NCI-H2081 (cell line): Measurements from ENCODE around the gene H1-8.
"Not testable (repeated sequence)": the region's sequence is repeated elsewhere in the genome, so short reads cannot be mapped to it uniquely, and the experiment has no call there.

Source experiments
- DNase-seq, 2 experiments: peaks; one replicate each; lab custom pipeline; 2025; lab: John Stamatoyannopoulos, UW

The H1-8 gene

DNA sequence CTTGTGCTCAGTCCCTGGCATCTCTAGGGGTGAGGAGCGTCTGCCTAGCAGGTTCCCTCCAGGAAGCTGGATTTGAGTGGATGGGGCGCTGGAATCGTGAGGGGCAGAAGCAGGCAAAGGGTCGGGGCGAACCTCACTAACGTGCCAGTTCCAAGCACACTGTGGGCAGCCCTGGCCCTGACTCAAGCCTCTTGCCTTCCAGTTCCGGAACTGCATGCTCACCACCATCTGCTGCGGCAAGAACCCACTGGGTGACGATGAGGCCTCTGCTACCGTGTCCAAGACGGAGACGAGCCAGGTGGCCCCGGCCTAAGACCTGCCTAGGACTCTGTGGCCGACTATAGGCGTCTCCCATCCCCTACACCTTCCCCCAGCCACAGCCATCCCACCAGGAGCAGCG lies 9.6 kb upstream of the H1-8 start:
- no peak for DNase-seq

DNA sequence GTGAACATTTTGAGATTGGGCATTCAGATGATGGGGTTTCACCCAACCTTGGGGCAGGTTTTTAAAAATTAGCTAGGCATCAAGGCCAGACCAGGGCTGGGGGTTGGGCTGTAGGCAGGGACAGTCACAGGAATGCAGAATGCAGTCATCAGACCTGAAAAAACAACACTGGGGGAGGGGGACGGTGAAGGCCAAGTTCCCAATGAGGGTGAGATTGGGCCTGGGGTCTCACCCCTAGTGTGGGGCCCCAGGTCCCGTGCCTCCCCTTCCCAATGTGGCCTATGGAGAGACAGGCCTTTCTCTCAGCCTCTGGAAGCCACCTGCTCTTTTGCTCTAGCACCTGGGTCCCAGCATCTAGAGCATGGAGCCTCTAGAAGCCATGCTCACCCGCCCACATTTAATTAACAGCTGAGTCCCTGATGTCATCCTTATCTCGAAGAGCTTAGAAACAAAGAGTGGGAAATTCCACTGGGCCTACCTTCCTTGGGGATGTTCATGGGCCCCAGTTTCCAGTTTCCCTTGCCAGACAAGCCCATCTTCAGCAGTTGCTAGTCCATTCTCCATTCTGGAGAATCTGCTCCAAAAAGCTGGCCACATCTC lies 8.4 kb upstream of the H1-8 start:
- no peak for DNase-seq

DNA sequence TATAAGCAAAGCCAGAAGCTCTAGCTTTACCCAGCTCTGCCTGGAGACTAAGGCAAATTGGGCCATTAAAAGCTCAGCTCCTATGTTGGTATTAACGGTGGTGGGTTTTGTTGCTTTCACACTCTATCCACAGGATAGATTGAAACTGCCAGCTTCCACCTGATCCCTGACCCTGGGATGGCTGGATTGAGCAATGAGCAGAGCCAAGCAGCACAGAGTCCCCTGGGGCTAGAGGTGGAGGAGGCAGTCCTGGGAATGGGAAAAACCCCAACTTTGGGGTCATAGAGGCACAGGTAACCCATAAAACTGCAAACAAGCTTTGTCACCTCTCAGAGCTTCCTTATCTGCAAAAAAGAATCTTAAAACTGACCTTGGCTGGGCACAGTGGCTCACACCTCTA lies 7.9 kb upstream of the H1-8 start:
- DNase-seq, result no peak

DNA sequence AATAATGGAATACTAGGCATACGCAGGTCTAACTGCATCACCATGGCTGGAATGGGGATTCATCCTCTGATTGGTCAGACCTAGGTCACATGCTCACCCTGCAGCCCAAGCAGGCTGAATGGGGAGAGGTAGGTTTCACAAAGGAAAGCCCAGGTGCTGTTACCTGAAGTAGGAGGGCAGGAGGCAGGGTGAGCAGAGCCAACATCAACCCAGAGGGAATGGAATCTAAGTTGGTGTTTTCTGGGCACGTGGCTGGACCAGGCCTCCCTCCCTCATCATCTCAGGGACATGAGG lies 6.7 kb upstream of the H1-8 start:
- no peak for DNase-seq

DNA sequence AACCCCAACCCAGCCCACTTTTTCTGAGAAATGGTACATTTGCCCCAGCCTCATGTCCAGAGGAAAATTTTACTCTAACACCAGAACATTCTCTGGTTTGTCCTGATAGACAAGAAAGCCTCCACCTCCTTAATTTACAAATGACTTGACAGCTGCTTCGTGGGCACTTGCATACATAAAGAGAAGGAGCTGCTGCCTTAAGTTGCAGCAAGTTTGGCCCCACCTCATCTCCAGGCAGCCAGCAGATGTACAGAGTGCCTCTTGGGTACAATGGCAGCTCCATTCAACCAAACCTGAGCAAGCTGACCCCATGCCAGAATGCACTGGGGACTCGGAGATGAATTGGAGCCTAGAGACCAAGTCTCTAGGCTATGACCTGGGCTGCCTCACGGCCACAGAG lies 6.2 kb upstream of the H1-8 start:
- no peak for DNase-seq

DNA sequence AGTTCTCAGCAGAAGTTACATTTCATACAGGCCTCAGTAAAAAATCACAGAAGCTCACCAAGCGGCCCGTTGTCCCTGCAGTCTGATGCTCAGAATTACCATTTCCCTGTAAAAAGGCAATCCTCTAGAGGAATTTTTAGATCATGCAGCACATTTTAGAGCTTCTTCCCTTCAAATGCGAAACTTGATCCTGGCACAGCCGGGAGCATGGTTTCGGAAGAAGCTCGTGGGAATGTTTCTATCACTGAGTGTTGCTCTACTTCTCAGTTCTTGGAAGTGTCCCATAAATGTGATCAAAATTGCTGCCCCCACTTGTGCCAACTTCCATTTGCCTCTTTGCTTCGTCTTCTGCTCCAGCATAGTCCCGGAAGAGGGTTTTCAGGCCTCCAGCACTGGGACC lies 3.8 kb upstream of the H1-8 start:
- DNase-seq, result no peak

DNA sequence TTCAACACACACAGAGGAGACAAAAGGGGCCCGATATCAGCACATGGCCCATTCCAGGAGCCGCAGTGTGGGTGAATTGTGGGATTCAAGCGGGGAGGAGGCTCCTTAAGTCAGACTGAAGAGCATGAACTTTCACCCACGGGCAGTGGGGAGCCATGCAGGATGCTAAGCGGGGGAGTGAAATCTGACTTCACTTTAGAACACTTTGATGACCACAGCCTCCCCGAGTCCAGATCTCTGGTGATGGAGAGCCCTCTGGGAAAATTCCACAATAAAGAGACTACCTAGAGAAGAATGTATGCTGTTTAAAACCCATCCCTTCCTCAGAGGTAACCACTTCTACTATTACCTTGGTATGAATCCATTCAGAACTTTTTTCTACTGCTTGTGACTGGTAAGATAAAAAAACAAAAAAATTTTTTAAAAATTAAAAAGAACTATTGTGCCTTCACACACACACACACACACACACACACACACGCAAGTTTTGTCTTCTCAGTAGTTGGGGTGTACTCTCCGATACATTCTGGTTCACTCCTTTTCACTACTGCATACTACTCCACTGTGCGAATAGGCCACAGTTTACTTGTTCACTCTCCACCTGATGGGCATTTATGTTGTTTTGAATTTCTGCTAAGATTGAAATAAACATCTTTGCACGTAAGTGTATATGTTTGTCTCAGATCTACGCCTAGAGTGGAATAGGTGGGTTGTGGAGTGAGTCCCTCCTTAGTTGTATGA lies 2.0 kb upstream of the H1-8 start:
- DNase-seq, result no peak

DNA sequence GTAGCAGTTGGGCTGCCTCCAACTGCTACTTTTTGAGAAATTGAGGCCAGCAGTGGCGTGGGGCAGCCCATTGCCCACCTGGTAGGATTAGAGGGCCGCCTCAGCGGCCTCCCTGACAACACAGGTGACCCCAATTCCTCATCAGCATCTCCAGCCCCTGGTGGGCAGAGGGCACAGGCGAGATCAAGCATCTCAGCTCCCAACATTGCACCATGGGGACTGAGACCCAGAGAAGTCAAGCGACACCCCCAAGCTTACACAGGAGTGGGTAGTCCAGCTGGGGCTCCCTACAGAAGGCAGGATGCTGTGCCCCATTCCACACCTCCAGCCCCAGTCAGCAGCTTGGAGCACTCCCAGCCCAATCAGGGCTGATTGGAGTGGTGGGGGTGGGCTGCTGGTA lies 228 bp upstream of the H1-8 start:
- no peak for DNase-seq

DNA sequence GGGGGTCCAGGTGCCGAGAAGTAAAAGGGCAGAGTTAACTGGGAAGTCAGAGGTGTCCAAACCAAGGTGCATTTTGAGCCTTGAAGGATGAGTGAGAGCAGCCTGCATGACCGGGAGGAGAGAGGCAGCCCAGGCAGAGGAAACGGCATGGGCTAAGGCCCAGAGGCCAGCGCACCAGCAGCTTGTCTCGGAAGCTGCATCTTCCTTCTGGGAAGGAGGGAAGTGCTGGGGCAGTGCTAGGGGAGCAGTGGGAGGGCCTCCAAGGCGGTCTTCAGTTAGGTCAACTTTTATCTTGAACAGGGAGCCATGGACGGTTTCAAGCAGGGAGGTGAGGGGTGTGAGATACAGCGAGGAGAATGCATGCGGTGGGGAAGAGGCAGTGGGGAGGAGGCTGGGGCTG lies 1.0 kb downstream of the H1-8 start:
- no peak for DNase-seq

DNA sequence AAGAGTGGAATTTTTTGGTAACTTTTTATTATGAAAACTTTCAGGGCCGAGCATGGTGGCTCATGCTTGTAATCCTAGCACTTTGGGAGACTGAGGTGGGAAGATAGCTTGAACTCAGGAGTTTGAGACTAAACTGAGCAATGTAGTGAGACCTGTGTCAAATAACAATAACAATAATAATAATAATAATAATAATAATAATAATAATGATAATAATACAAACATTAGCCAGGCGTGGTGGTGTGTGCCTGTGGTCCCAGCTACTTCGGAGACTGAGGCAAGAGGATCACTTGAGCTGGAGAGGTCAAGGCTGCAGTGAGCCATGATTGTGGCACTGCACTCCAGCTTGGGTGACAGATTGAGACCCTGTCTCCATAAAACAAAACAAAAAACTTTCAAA lies 3.0 kb downstream of the H1-8 start:
- not testable (repeated sequence) for DNase-seq

DNA sequence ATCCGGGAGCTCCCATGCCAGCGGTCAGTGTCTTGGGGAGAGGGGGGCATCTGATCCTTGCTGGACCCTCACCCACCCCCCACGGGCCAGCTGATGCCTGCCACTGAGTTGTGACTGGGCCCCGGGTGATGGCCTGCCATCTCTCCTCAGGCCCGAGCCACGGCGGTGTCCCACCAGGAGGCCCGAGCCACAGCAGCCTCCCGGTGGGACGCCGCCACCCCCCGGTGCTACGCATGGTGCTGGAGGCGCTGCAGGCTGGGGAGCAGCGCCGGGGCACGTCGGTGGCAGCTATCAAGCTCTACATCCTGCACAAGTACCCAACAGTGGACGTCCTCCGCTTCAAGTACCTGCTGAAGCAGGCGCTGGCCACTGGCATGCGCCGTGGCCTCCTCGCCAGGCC lies 4.3 kb downstream of the H1-8 start:
- no peak for DNase-seq

DNA sequence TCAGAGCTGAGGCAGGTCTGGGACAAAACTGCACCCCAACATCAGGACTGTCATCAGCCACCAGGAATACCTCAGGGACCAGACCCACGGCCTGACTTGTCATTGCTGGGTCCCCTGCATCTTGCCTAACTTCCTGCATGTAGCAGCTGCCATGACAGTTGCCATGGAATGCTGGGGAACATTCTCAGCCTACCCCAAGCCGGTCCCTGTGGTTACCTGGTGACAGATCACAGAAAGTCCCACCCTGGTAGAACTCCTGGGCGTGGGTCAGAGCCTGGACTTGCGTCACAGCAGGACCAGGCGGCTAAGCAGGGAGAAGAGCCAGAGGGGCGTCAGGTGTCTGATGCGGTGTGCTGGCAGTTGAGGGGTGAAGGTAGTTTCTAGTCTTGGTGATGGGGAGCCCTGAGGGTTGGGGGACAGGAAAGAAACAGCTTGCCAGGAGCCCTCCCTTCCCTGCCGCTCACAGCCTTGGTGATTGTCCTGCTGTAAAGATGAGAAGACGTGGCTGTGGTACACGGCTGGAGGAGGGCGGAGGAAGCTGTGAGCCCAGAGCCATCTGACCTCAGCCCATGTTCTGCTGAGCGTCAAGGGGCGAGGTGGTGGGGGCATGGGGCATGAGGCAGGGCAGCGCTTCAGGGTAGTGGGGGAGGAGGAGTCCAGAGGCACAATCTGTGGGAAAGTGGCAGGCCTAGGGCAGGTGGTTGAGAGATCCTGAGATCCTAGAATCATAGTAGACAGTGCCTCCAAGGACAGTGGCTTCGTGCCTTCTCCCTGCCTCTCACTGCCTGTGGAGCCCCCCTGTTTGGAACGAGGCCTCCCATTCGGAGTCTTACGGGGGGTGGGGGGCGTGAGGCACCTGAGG lies 5.4 kb downstream of the H1-8 start:
- DNase-seq, result no peak

DNA sequence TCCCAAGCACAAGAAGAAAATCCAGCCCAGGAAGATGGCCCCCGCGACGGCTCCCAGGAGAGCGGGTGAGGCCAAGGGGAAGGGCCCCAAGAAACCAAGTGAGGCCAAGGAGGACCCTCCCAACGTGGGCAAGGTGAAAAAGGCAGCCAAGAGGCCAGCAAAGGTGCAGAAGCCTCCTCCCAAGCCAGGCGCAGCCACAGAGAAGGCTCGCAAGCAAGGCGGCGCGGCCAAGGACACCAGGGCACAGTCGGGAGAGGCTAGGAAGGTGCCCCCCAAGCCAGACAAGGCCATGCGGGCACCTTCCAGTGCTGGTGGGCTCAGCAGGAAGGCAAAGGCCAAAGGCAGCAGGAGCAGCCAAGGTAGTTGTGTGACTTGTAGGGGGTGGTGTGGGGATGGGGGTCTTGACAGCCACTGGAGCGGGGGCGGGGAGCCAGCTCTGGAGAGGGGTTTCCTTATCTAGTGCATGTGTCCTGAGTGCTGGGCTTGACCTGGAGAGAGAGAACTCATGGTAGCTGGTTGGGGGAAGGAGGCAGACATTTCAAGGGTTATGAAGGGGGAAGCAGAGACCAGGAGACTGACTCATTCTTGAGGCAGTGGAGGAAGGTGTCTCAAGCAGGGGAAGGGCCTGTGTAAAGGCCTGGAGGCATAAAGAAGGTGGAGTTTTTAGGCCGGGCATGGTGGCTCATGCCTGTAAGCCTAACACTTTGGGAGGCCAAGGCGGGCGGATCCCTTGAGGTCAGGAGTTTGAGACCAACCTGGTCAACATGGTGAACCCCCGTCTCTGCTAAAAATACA lies 6.2 kb downstream of the H1-8 start:
- no peak for DNase-seq

DNA sequence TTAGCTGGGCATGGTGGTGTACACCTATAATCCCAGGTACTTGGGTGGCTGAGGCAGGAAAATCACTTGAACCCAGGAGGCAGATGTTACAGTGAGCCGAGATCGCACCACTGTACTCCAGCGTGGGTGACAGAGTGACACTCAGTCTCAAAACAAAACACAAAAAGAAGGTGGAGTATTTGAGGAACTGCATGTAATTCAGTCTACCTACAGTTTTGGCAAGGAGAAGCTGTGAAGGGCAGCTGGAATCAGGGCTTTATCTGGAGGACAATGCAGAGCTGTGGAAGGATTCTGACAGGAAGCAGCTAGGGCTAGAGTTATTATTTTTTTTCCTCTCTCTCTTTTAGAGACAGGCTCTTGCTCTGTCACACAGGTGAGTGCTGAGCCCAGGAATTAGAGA lies 6.8 kb downstream of the H1-8 start:
- DNase-seq, result no peak

DNA sequence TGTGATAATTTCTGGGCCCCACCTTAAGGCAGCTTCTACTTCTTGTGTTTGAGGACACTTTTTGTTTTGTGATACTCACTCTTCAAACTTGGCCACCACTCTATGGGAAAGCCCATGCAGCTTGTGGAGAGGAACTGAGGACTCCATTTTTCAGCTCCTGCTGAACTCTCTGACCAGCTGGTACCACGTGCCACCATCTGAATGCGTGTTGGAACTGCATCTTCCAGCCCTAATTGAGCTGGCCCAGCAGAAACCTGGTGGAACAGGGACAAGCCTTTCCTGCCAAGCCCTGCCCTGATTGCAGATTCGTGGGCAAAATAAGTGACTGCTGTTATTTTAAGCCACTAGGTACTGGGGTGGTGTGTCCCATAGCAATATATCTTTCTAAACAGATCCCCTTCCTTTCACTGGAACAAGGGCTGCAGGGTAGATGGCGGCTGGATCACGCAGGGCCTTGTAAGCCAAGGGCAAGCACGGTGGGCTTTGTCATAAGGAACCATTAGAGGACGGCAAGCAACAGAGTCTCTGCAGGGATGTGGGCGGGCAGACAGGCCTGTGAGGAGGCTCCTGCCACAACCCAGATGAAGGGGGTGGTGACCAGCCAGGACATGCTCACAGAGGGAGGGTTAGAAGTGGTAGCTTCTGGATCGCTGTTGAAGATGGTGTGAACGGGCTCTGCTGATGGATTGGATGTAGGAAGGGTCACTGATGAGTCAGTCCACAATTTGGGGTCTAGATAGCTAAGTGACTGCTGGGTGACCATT lies 9.5 kb downstream of the H1-8 start:
- DNase-seq, result no peak

DNA sequence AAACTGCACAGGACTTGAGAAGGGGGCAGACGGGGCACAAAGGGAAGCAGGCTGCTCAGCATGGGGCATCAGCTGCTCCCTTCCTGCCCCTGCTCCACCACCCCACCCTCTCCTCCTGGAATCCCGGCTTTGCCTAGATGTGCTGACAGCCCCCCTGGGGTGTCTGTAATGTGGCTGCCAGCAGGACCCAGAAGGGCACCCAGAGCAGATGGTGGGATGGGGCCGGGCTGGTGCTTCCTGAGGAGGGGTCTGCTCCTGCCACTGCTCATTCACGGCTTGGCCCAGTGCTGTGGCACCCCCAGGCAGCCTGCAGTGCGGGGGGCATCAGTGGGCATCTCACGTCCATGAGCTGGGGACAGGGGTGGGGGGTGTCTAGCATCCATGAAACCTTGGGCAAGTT lies 10.2 kb downstream of the H1-8 start:
- DNase-seq, result peak in 1 of 2 experiments; percentile 60

DNA sequence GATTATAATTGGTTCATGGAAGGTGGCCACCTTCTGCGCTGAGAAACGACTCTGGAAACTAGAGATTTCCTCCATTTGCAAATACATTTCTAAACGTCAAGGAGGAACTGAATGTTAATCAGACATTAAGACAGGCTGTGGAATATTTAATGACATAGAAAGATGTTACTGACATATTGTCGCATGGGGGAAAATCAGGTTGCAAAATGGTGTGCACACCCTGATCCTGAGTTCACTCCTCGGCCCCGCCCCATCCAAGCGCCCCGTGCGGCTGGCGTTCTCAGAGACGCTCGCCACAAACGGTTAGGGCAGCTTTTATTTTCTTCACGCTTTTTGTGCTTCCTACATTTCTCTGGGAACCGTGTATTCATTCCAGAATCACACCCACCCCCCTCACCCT lies 10.7 kb downstream of the H1-8 start:
- no peak for DNase-seq

DNA sequence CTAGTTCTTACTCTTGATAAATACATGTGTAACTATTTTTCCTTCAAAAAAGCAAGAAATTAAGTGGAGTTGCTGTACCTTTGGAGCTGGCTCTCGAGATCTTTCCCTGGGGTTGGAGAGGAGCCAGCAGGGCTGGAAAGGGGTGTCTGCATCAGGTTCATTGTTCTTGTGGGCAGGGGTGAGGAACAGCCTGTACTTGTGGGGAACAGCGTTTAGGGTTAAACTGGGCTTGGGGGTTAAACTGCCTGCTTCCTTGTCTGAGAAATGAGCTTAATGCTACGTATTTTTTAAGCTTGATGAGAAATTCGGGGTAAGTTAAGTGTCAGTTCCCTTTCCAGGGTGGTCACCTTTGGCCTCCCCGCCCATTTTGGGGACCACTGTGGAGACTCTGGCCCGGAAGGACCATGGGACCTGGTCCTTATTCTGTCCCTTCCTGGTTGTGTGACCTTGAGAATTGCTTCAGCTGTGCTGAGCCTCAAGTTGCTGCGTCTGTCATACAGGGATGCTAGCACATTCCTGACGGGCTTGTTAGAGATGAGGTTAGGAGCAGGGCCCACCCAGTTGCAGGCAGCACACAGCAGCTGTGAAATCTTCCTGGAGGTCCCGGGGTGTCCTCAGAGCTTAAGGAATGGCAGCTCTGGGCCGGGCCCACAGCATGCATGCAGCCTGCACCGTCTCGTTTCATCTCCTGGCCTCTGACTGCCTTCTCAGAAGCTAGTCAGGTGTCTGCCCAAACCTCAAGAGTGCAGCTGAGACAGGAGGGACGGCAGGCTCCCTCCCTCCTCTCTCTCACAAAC lies 11.6 kb downstream of the H1-8 start:
- no peak for DNase-seq

DNA sequence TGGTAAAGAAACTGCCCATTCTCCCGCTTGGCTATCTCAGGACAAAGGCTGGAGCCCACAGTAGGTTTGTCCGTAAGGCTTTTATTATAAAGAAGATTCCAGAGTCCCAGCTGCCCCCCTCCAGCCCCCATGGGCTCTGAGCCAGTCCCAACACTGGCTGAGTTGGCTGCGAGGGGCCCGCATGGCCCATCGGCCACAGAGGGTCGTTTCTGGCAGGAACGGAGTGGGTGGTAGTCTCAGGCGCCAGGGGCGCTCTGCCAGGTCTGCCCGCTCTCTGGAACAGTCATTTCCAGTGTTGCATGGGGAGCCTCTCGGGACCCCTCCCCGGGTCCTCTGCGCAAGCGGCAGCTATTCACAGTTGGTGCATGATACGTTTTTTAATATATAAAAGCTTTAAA lies 12.2 kb downstream of the H1-8 start:
- DNase-seq, result no peak

DNA sequence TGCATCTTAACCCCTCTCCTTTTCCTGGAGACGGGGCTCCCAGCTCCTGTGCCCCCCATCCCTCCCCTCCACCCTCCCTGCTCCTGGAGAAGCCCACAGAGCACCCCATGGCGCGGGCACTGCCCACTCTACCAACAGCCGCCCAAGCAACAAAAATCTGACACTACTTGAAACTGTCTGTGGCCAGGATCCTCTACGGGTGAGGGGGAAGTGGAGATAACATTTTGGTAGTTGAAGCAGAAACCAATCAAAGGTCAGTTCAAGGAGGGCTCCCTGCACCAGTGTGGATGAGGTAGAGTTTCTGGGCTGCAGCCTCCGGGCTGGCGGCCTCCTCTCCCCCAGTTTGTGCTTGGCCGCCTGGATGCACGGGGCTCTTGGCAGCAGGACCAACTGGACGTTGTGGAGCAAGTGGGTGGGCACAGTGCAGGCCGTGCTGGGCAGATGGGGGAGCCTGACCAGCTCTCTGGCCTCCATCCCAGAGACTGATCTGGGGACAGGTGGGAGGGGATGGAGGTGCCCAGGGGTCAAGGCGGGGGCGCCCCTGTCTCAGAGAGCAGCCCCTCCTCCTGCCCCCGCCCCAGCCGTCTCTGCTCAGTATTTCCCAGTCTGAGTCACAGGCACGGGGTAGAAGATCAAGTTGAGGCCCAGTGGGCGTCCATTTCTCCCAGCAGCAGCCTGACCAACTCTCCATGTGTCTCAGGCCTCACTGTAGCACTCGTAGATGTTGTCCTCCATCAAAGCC lies 12.8 kb downstream of the H1-8 start:
- no peak for DNase-seq
